ENCODE data around the gene BTF3L4.

Gene BTF3L4

DNA sequence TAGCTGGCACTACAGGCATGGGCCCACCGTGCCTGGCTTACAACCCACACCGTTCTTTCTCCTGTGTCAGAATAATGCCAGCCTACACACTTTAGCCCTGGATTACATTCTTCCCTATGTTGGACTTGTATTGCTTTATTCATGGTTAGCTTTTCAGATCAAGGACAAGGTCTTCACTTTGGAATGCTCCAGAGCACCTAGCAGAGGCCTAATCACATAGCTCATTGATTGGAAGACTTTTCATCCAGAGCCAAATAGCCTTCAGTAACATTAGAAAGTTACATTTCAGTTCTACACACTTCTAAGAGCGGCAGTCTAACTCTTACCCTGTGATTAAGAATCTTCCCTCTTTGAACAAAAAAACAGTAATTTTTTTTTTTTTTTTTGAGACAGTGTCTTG is 56.4 kb downstream of the BTF3L4 start:
- H3K4me1 ChIP-seq, result no peaks in the 10 kb centered on the region

GRCh38 chr1:52119301-52120079 is 63.4 kb downstream of the BTF3L4 start:
- H3K4me1 ChIP-seq, result no peaks in the 10 kb centered on the region
- H3K9me3 ChIP-seq, result no peaks in the 10 kb centered on the region
- no peak for DNase-seq
- H3K27me3 ChIP-seq, result no peaks in the 10 kb centered on the region
- no peaks in the 10 kb centered on the region for H3K36me3 ChIP-seq
- no peak overlapping the region for H3K4me3 ChIP-seq (ENCODE audit: low read depth, low read length)
- TF ChIP-seq CTCF (IDR thresholded peaks at IDR 0.05; ENCODE audit: low read depth, low read length), result no peak

More for the DNA sequence above, 56.4 kb downstream of the BTF3L4 start:
- no peak for TF ChIP-seq CTCF (IDR thresholded peaks at IDR 0.05; ENCODE audit: low read depth, low read length)
- H3K27me3 ChIP-seq, result no peaks in the 10 kb centered on the region
- no peaks in the 10 kb centered on the region for H3K36me3 ChIP-seq
- no peaks in the 10 kb centered on the region for H3K9me3 ChIP-seq
- H3K4me3 ChIP-seq (ENCODE audit: low read depth, low read length), result no peak overlapping the region
- no peak for DNase-seq

- no peaks in the 10 kb centered on the region for H3K4me1 ChIP-seq
- no peak overlapping the region for H3K4me3 ChIP-seq (ENCODE audit: low read depth, low read length)
- no peak for TF ChIP-seq CTCF (IDR thresholded peaks at IDR 0.05; ENCODE audit: low read depth, low read length)
- no peaks in the 10 kb centered on the region for H3K27me3 ChIP-seq
- no peaks in the 10 kb centered on the region for H3K36me3 ChIP-seq
- no peak for DNase-seq
- no peaks in the 10 kb centered on the region for H3K9me3 ChIP-seq
Measured at GRCh38 chr1:52122384-52122783, 66.3 kb downstream of the BTF3L4 start.

GRCh38 chr1:52123622-52124021 is 67.5 kb downstream of the BTF3L4 start:
- H3K36me3 ChIP-seq, result no peaks in the 10 kb centered on the region
- no peak for TF ChIP-seq CTCF (IDR thresholded peaks at IDR 0.05; ENCODE audit: low read depth, low read length)
- no peaks in the 10 kb centered on the region for H3K9me3 ChIP-seq
- H3K27me3 ChIP-seq, result no peaks in the 10 kb centered on the region
- no peaks in the 10 kb centered on the region for H3K4me1 ChIP-seq
- H3K4me3 ChIP-seq (ENCODE audit: low read depth, low read length), result no peak overlapping the region
- DNase-seq, result no peak

- Histone ChIP-seq H3K4me3 (ENCODE audit: low read depth, low read length) (no peak overlapping the region), H3K27me3 (no peaks in the 10 kb centered on the region), H3K4me1 (no peaks in the 10 kb centered on the region), H3K36me3 (no peaks in the 10 kb centered on the region), H3K9me3 (no peaks in the 10 kb centered on the region)
- TF ChIP-seq CTCF (IDR thresholded peaks at IDR 0.05; ENCODE audit: low read depth, low read length), result no peak
- no peak for DNase-seq
Measured at GRCh38 chr1:52125736-52126359, 69.8 kb downstream of the BTF3L4 start.

Data from BE2C (cell line).